GM12892 (cell line): Measurements from ENCODE around the gene PRKD1.

ENCODE experiments used
- POLR2A ChIP-seq: IDR thresholded peaks from 2 replicates; pipeline ENCODE4 v1.6.1; 2011; ENCODE audit warnings: low read depth, low read length, control low read depth
- POLR2AphosphoS5 ChIP-seq: IDR thresholded peaks from 2 replicates; pipeline ENCODE4 v1.6.1; 2011; ENCODE audit warnings: low read depth, low read length, control low read depth

DNA sequence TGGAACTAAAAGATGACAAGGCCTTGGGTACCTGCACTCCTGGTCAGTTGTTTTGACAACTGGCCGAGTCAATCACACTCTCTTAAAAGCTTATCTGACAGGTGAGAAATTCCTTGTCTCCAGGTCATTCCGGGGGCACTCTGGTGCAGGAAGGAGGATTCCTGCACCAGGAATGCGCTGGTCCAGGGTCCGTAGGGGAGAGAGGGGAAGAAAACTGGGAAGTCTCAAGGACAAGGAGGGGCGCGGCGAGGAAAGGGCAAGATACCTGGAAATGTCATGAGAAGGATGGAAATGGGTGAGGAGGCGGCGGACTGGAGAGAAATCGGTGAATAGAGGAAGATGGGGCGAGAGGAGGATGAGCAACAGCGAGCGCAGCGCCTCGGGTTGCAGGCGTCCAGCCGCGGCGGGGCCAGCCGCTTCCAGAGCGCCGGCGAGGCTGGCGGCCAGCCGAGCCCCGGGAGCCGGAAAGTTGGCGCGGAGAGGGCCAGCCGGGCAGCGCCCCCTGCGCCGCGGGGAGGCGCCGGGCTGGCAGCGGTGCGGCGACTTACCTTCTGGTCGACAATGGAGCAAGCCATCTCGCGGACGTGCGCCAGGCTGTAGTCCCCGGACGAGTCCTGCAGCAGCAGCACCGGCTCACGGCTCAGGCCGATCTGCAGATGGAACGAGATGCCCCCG is 809 bp downstream of the PRKD1 start:
- TF ChIP-seq POLR2A (no peak), POLR2AphosphoS5 (no peak)
